ENCODE data around the gene HSPA12B. TPM values are rescaled to one million over a fixed set of nuclear protein-coding genes. Genes with fewer than 3 reads are reported as not detected.

The HSPA12B gene
- total RNA-seq, 1 experiment from 2014 or later, result 2.7 TPM

- H3K27me3 ChIP-seq (ENCODE audit: insufficient read depth, low read length), result no peaks in the 10 kb centered on the region
- Mint-ChIP-seq H3K36me3 (ENCODE audit: insufficient read depth in 1 of 3, low read depth in 3 of 3) (peaks cover under 1 to 4% (median 3%) of the 10 kb centered on the region in 3 experiments; a peak in 4 of 7 replicates), H3K9me3 (no peaks in the 10 kb centered on the region; a peak in 1 of 5 replicates), H3K4me3 (peak overlapping the region; percentile 91 to 97), H3K27ac (0 out of 7 replicates have a peak overlapping the region, but pooled peaks of 1 of the 3 experiments have one; percentile 28), H3K4me1 (peaks cover 16 to 18% of the 10 kb centered on the region in 2 experiments), H3K27me3 (ENCODE audit: low read depth) (peaks cover 19% of the 10 kb centered on the region)
- H2BK20ac ChIP-seq (ENCODE audit: low read depth, low read length, poor library complexity, severe bottlenecking), result no peak overlapping the region
- H3K27ac ChIP-seq (ENCODE audit: insufficient read length, low read depth, low read length), result no peak overlapping the region
- H3K23ac ChIP-seq (ENCODE audit: insufficient read length, low read depth, low read length), result no peak overlapping the region
- no peak overlapping the region for H3K56ac ChIP-seq (ENCODE audit: insufficient read length, low read depth, low read length)
- no peak overlapping the region for H3K18ac ChIP-seq (ENCODE audit: insufficient read length, low read depth, low read length)
- H3K4ac ChIP-seq (ENCODE audit: low read depth, low read length), result no peak overlapping the region
- no peak overlapping the region for H2AK5ac ChIP-seq (ENCODE audit: insufficient read length, low read length)
- H2BK120ac ChIP-seq (ENCODE audit: low read depth, low read length, poor library complexity, severe bottlenecking), result no peak overlapping the region
- no peaks in the 10 kb centered on the region for H3K9me3 ChIP-seq (ENCODE audit: control insufficient read depth, low read depth, low read length)
- WGBS (ENCODE audit: extremely low coverage, insufficient read length, low lambda C conversion rate), result no CpG with 5 or more reads among the region's 21 CpGs
- H4K20me1 ChIP-seq (ENCODE audit: control insufficient read depth, insufficient read depth, insufficient read length), result no peaks in the 10 kb centered on the region
- no peak overlapping the region for H4K91ac ChIP-seq (ENCODE audit: insufficient read length, low read depth, low read length)
- no peak overlapping the region for H4K5ac ChIP-seq (ENCODE audit: insufficient read length, low read depth, low read length)
- no peak for DNase-seq
- no peak overlapping the region for H4K8ac ChIP-seq (replicated peaks; ENCODE audit: insufficient read length, low read depth, low read length)
- H2BK5ac ChIP-seq (ENCODE audit: insufficient read length, low read length), result no peak overlapping the region
- no peaks in the 10 kb centered on the region for H3K79me2 ChIP-seq (ENCODE audit: insufficient read depth, low read length)
- H3K9ac ChIP-seq (ENCODE audit: extremely low read depth, insufficient read length, low read length), result peak overlapping the region; percentile 65
- H2BK12ac ChIP-seq (ENCODE audit: insufficient read length, low read depth, low read length), result no peak overlapping the region
- no peak overlapping the region for H2BK15ac ChIP-seq (ENCODE audit: low read depth, low read length)
- H2AFZ ChIP-seq (ENCODE audit: low read length), result no peak overlapping the region
- H3K14ac ChIP-seq (ENCODE audit: insufficient read depth, low read length), result peak overlapping the region; percentile 33; the same call in 1 of the 2 replicates
- H3K4me1 ChIP-seq (ENCODE audit: insufficient read depth, low read length), result no peaks in the 10 kb centered on the region
- no peaks in the 10 kb centered on the region for H3K79me1 ChIP-seq (ENCODE audit: insufficient read depth, low read depth, low read length, poor library complexity, severe bottlenecking)
- H3T11ph ChIP-seq (ENCODE audit: low read length), result no peak overlapping the region
- TF ChIP-seq CTCF (conservative IDR thresholded peaks at IDR 0.05), result no peak
- H3K23me2 ChIP-seq (ENCODE audit: insufficient read length, low read depth, low read length, poor library complexity, severe bottlenecking), result peaks cover 20% of the 10 kb centered on the region
- H3K4me2 ChIP-seq (ENCODE audit: insufficient read depth, insufficient read length, low read length), result peak overlapping the region; percentile 85
These were observed 34.6 kb downstream of the HSPA12B start for GRCh38 chr20:3767110-3767426.

Data from H9 (cell line).